ENCODE measurements around the gene PMVK. TPM values are rescaled to one million over a fixed set of nuclear protein-coding genes. Genes with fewer than 3 reads are reported as not detected.

PMVK gene
- total RNA-seq, 1 experiment from 2014 or later, result 26.8 TPM

DNA sequence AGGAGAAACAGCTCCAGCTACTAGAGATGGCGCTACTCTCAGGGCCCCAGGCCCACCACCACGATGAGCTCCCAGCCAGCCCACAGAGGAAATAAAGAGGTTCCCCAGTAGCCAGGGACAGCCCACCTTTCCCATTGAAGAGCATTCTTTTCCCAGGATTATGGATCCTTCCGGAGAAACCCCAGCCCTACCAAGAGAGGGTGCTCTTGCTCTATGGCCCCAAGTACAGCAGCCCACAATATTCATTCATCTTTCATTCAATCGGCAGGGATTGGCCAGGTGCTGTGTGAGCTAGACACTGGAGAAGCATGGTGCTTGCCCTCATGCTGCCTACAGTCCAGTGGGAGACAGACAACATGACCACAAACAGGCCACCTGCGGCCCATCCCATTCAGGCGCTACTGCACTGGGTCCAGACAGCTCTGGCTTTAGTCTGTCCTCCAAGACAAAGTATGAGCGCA, 29.9 kb downstream of the PMVK start (continued):
- TF ChIP-seq, protein P1, sequence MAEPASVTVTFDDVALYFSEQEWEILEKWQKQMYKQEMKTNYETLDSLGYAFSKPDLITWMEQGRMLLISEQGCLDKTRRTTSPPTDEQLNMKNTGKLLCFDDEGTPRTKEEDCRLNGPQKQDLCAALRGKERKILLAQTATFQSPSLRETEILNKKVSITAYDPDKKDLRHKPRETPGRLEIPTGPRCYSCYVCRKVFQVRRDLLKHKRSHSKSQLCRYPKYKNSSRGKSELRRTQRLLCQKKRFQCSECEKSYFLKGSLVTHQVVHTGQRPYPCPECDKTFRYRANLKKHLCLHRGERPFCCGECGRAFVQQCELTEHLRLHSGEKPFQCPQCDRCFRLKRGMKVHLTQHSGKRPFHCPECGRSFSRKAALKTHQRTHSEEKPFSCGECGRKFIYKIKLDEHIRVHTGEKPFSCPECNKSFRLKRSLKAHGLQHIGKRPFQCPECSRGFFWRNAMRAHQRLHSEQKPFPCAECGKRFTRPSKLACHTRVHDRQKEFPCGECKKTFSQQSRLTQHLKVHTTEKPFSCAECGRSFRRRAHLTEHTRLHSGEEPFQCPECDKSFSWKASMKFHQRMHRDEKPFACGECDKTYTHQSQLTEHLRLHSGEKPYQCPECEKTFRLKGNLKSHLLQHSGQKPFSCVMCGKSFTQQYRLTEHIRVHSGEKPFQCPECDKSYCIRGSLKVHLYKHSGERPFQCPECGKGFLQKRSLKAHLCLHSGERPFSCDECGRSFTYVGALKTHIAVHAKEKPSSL (CRISPR knock-in tag; conservative IDR thresholded peaks at IDR 0.05), result no peak
- TF ChIP-seq TP53 (CRISPR knock-in tag; IDR thresholded peaks at IDR 0.05) (no peak), SMAD3 (CRISPR knock-in tag; IDR thresholded peaks at IDR 0.05; ENCODE audit: borderline replicate concordance) (no peak), TEAD1 (CRISPR knock-in tag; IDR thresholded peaks at IDR 0.05) (no peak), GABPB1 (CRISPR knock-in tag; IDR thresholded peaks at IDR 0.05) (no peak)
- TF ChIP-seq, protein P2, sequence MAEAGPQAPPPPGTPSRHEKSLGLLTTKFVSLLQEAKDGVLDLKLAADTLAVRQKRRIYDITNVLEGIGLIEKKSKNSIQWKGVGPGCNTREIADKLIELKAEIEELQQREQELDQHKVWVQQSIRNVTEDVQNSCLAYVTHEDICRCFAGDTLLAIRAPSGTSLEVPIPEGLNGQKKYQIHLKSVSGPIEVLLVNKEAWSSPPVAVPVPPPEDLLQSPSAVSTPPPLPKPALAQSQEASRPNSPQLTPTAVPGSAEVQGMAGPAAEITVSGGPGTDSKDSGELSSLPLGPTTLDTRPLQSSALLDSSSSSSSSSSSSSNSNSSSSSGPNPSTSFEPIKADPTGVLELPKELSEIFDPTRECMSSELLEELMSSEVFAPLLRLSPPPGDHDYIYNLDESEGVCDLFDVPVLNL (CRISPR knock-in tag; IDR thresholded peaks at IDR 0.05; ENCODE audit: borderline replicate concordance, low read depth), result no peak

DNA sequence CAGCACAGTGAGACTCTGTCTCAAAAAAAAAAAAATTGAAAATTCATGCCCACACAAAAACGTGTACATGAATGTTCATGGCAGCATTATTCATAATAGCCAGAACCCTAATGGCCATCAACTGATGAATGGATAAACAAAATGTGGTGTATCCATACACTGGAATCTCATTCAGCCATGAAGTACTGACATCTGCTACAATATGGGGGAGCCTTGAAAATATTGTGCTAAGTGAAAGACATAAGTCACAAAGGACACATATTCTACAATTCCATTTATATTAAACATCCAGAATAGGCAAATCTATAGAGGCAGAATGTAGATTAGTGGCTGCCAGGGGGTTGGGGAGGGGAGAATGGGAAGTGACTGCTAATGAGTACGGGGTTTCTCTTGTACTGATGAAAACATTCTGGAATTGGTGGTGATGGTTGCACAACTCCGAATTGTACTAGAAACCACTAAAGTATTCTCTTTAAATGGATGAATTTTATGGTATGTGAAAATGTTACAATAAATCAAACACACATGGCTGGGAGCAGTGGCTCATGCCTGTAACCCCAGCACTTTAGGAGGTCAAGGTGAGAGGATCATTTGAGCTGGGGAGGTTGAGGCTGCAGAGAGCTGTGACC, 33.5 kb downstream of the PMVK start:
- H3K4me1 Mint-ChIP-seq, result no peaks in the 10 kb centered on the region
- H3K4me3 Mint-ChIP-seq, result no peak overlapping the region
- TF ChIP-seq JAZF1 (CRISPR knock-in tag; IDR thresholded peaks at IDR 0.05) (no peak), GABPB1 (CRISPR knock-in tag; IDR thresholded peaks at IDR 0.05) (no peak), KAT7 (CRISPR knock-in tag; IDR thresholded peaks at IDR 0.05; ENCODE audit: borderline replicate concordance) (no peak), MYBL2 (CRISPR knock-in tag; IDR thresholded peaks at IDR 0.05) (no peak), GRHL2 (CRISPR knock-in tag; IDR thresholded peaks at IDR 0.05; ENCODE audit: insufficient replicate concordance, severe bottlenecking) (no peak), TCF7 (CRISPR knock-in tag; IDR thresholded peaks at IDR 0.05; ENCODE audit: low read depth) (no peak), NFATC4 (CRISPR knock-in tag; IDR thresholded peaks at IDR 0.05) (no peak)
- TF ChIP-seq, protein P3, sequence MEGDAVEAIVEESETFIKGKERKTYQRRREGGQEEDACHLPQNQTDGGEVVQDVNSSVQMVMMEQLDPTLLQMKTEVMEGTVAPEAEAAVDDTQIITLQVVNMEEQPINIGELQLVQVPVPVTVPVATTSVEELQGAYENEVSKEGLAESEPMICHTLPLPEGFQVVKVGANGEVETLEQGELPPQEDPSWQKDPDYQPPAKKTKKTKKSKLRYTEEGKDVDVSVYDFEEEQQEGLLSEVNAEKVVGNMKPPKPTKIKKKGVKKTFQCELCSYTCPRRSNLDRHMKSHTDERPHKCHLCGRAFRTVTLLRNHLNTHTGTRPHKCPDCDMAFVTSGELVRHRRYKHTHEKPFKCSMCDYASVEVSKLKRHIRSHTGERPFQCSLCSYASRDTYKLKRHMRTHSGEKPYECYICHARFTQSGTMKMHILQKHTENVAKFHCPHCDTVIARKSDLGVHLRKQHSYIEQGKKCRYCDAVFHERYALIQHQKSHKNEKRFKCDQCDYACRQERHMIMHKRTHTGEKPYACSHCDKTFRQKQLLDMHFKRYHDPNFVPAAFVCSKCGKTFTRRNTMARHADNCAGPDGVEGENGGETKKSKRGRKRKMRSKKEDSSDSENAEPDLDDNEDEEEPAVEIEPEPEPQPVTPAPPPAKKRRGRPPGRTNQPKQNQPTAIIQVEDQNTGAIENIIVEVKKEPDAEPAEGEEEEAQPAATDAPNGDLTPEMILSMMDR (IDR thresholded peaks at IDR 0.05), result no peak
- TF ChIP-seq, protein P4, sequence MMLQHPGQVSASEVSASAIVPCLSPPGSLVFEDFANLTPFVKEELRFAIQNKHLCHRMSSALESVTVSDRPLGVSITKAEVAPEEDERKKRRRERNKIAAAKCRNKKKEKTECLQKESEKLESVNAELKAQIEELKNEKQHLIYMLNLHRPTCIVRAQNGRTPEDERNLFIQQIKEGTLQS (CRISPR knock-in tag; conservative IDR thresholded peaks at IDR 0.05), result no peak
- TF ChIP-seq, protein P5, sequence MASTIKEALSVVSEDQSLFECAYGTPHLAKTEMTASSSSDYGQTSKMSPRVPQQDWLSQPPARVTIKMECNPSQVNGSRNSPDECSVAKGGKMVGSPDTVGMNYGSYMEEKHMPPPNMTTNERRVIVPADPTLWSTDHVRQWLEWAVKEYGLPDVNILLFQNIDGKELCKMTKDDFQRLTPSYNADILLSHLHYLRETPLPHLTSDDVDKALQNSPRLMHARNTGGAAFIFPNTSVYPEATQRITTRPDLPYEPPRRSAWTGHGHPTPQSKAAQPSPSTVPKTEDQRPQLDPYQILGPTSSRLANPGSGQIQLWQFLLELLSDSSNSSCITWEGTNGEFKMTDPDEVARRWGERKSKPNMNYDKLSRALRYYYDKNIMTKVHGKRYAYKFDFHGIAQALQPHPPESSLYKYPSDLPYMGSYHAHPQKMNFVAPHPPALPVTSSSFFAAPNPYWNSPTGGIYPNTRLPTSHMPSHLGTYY (CRISPR knock-in tag; IDR thresholded peaks at IDR 0.05), result no peak
- TF ChIP-seq, protein P6, sequence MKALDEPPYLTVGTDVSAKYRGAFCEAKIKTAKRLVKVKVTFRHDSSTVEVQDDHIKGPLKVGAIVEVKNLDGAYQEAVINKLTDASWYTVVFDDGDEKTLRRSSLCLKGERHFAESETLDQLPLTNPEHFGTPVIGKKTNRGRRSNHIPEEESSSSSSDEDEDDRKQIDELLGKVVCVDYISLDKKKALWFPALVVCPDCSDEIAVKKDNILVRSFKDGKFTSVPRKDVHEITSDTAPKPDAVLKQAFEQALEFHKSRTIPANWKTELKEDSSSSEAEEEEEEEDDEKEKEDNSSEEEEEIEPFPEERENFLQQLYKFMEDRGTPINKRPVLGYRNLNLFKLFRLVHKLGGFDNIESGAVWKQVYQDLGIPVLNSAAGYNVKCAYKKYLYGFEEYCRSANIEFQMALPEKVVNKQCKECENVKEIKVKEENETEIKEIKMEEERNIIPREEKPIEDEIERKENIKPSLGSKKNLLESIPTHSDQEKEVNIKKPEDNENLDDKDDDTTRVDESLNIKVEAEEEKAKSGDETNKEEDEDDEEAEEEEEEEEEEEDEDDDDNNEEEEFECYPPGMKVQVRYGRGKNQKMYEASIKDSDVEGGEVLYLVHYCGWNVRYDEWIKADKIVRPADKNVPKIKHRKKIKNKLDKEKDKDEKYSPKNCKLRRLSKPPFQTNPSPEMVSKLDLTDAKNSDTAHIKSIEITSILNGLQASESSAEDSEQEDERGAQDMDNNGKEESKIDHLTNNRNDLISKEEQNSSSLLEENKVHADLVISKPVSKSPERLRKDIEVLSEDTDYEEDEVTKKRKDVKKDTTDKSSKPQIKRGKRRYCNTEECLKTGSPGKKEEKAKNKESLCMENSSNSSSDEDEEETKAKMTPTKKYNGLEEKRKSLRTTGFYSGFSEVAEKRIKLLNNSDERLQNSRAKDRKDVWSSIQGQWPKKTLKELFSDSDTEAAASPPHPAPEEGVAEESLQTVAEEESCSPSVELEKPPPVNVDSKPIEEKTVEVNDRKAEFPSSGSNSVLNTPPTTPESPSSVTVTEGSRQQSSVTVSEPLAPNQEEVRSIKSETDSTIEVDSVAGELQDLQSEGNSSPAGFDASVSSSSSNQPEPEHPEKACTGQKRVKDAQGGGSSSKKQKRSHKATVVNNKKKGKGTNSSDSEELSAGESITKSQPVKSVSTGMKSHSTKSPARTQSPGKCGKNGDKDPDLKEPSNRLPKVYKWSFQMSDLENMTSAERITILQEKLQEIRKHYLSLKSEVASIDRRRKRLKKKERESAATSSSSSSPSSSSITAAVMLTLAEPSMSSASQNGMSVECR (CRISPR knock-in tag; IDR thresholded peaks at IDR 0.05; ENCODE audit: borderline replicate concordance), result no peak
- H3K27me3 Mint-ChIP-seq (ENCODE audit: low read depth), result peaks cover 8% of the 10 kb centered on the region
- POLR2A ChIA-PET, result no interaction called here
- no peak overlapping the region for H3K27ac Mint-ChIP-seq
- DNase-seq (ENCODE audit: low spot score), result no peak
- CTCF ChIA-PET, result interaction anchor here (1.3 kb wide), 1 partner anchor 33 kb away, joined by 5 read pairs; the partner anchor contains the start of gene PMVK
- H3K9me3 Mint-ChIP-seq, result peaks cover 17% of the 10 kb centered on the region
- H3K36me3 Mint-ChIP-seq, result peaks cover 10% of the 10 kb centered on the region
- no peak for ATAC-seq
